Iris pigment epithelial cell (primary cell): ENCODE results near the gene B4GALT5.

Experiments
- DNase-seq: peaks from one replicate; pipeline ENCODE4 v3.0.0-alpha.2; 2011; ENCODE audit warnings: low read depth

Gene B4GALT5

GRCh38 chr20:49583669-49584417 lies 129.8 kb downstream of the B4GALT5 start:
- DNase-seq = peak; percentile 98

- DNase-seq = no peak
Measured at GRCh38 chr20:49583343-49583668, 130.4 kb downstream of the B4GALT5 start.
